HK-2 (cell line): ENCODE data around the gene SCGB3A1.

Experiments
- DNase-seq: peaks from one replicate; pipeline ENCODE4 v3.0.0-alpha.2; 2018; ENCODE audit not compliant: unreplicated experiment

Gene SCGB3A1

DNA sequence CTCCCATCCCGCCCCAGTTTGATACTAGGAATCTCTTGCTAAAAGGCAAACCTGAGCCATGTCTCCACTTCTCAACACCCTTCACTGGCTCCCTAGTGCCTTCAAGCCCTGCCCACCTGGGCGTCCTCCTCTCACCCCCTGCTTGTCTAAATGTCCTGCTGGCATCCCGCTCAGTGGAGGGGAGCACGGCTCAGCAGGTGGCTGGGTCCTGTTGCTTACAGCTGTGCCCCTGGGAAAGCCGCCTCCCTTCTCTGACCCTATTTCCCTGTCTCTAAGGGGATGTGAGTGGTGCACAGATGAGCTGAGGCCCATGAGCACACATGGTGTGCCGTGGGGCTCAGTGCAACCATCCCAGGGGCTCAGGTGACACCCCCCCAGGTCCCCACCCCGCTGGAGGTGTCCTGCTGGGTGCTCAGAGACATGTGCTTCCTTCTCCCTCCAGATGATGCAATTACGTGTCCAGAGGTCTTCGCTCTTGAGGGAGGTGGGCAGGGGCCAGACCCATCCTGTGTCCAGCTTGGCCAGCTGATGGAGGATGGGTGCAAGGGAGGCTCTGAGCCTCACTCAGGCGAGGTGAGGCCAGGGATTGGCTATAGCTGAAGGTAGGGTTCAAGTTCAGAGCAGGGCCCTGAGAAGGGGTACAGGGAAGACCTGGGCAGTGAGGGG, 34.0 kb upstream of the SCGB3A1 start:
- DNase-seq = no peak

DNA sequence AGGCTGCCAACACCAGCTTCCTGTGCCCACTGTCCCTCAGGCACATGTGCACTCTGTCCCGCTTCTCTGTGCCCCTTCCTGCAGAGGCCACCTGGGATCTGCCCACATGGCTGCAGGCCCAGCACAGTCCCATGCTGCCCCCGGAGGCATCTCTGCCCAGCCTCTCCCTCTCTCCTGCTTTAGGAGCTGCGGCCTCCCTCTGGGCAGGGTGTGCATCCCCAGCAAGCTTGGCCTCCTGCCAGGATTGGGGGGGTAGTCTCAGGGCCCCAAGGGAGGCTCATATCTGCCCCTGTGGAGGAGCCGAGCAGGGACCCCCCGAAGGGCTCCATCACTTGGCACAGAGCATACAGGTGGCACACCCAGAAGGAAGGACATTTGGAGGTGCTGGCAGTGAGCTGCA, 33.3 kb upstream of the SCGB3A1 start:
- no peak for DNase-seq

DNA sequence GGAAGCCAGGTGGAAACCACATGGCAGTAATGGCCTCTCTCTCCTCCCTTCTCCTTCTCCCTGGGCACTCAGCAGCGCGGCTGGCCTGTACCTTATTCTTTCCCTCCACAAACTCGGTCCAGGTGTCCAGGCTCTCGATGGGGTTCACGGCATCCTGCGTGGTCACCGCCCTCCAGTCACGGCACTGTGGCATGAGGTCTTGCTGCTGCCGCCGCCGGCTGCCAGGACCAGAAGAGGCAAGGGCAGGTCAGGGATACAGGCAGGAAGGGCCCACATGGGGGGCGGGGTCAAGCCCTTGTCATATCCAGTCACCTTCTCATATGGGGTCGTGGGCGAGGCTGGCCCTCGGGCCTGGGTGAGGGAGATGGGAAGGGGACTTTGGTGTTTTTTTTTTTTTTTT, 32.5 kb upstream of the SCGB3A1 start:
- no peak for DNase-seq

DNA sequence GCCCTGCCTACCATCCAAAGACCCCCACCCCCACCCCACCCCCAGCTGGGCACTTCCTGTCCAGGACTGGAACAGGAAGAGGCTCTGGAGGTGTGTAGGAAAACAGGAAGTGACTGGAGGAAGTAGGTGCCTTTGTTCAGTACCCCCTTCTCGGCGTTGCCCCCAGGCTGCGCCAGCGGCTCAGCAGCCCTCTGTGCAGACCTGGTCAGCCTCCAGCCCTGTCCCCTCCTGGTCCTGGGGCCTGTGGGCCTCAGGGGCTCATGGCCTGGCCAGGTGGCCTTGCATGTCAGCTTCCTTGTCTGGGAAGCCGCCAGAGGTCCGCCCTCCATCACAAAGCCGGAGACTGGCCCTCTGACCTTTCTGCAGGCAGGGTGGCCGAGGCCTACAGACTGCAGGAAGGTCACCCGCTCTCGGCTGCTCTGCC, 32.1 kb upstream of the SCGB3A1 start:
- DNase-seq = no peak

- no peak for DNase-seq
Observed at GRCh38 chr5:180622910-180623309, 31.6 kb upstream of the SCGB3A1 start.

- DNase-seq = no peak
Observed at GRCh38 chr5:180621311-180621710, 30.0 kb upstream of the SCGB3A1 start.

DNA sequence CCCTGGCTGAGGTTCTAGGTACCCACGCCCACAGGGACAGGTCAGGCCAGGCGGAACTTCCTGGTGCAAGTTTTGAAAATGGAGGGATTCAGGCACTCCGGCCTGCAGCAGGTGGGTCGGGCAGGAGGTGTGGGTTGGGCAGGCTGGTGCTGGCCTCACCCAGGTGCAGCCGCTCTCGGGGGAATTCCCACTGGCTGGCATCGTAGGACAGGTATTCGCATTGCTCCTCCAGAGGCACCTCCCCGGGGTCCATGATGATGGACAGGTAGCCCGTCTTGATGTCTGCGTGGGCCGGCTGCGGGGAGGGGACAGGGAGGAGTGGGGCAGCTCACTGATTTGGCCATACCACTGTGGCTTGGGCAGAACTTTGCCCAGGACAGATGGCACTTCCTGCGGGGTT, 28.7 kb upstream of the SCGB3A1 start:
- DNase-seq = no peak

- no peak for DNase-seq
Observed at GRCh38 chr5:180619563-180619915, 28.2 kb upstream of the SCGB3A1 start.

- peak; percentile 70 for DNase-seq
Observed at GRCh38 chr5:180618829-180619562, 27.7 kb upstream of the SCGB3A1 start.

DNA sequence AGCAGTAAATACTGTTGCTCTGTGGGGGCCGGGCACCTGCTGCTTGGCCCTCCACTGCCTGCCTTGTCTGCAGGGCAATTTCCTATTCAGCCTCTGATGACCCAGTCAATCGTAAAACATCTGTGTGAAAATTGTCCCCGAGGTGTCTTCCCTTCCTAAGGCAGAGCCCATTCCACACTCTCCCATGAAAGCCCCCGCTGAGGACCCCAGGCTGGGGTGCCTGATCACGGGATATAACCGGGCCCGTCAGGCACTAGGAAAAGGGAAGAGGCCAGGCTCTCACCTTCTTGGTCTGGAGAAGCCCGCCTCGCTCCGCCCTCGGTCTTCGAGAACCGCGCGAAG, 27.2 kb upstream of the SCGB3A1 start:
- DNase-seq = peak; percentile 16

- no peak for DNase-seq
Observed at GRCh38 chr5:180613814-180614188, 22.5 kb upstream of the SCGB3A1 start.

- DNase-seq = no peak
Observed at GRCh38 chr5:180613188-180613813, 22.0 kb upstream of the SCGB3A1 start.

GRCh38 chr5:180612683-180613082, 21.4 kb upstream of the SCGB3A1 start:
- DNase-seq = no peak

DNA sequence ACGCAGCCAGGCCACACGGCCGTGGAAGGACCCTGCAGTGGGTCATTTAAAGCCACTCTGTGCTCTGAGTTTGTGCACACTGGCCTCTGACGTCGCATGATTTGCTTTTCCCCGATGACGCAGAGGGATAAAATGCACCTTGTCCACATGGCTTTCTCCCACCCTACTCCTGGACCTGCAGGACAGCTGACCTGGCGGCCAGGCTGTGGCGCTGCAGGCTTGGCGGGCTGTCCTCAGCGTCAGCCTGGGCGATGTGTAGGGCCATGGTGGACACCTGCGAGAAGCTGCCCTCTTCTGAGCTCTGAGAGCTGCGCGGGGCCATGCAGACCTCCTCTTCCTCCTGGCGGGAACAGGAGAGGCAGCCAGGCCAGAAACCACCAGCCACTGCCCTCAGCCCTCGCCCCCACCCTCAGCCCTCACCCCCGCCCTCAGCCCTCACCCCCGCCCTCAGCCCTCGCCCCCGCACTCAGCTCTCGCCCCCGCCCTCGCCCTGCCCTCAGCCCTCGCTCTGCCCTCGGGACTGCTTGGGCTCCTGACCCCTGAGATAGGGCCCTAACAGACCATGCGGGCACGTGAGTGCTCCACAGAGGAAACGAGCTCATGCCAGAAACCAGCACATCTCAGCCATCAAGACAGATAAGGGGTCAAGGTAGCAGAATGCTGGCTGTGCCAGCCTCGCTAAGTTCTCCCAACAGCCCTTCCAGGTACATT, 20.0 kb upstream of the SCGB3A1 start:
- DNase-seq = no peak

DNA sequence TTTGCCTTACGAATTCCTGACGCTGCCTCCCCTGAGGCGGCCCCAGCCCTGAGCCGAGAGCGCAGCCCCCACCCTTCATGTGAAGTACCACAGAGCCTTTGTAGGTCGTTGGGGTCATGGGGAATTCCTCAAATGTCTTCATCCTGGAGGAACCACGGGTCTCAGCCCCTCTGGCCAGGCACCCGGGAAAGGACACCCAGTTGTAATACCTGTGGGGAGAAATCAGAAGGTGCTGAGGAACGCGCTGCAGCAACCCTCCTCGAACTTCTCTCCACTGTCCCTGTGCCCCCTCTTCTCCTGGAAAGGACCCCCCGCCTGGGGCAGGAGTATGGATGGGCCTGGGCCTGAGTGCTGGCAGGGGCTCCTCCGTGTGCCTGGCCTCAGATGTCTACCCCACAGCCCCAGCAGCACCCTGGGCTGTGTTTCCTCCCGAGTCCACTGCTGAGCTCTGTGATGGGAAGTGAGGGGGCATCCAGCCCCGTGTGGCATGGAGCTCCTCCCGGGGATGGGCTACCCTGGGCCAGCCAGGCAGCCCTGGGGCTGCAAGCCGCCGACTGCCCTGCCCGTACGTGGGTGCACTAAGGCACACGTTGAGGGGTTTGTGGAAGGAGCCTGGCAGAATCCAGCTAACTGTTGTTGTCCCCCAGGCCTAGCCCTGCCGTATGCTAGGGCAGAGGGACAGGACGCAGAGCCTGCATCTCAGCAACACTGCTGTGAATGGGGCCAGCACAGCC, 18.7 kb upstream of the SCGB3A1 start:
- DNase-seq = no peak

- no peak for DNase-seq
Observed at GRCh38 chr5:180609386-180609785, 18.1 kb upstream of the SCGB3A1 start.

GRCh38 chr5:180608572-180609310, 17.4 kb upstream of the SCGB3A1 start:
- no peak for DNase-seq

DNA sequence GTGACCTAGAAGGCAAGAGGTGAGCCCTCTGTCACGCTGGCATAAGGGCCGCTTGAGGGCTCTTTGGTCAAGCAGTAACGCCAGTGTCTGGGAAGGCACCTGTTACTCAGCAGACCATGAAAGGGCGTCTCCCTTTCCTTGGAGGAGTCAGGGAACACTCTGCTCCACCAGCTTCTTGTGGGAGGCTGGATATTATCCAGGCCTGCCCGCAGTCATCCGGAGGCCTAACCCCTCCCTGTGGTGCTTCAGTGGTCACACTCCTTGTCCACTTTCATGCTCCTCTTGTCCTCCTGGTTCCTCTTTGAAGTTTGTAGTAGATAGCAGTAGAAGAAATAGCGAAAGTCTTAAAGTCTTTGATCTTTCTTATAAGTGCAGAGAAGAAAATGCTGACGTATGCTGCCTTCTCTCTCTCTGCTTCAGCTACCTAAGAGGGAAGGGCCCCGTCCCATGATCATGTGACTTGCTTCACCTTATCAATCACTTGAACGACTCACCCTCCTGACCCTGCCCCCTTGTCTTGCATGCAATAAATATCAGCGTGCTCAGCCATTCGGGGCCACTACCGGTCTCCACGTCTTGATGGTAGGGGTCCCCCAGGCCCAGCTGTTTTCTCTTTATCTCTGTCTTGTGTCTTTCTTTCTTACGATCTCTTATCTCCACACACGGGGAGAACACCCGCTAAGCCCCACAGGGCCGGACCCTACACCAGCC, 16.7 kb upstream of the SCGB3A1 start:
- no peak for DNase-seq

- DNase-seq = no peak
Observed at GRCh38 chr5:180606215-180606785, 15.0 kb upstream of the SCGB3A1 start.

DNA sequence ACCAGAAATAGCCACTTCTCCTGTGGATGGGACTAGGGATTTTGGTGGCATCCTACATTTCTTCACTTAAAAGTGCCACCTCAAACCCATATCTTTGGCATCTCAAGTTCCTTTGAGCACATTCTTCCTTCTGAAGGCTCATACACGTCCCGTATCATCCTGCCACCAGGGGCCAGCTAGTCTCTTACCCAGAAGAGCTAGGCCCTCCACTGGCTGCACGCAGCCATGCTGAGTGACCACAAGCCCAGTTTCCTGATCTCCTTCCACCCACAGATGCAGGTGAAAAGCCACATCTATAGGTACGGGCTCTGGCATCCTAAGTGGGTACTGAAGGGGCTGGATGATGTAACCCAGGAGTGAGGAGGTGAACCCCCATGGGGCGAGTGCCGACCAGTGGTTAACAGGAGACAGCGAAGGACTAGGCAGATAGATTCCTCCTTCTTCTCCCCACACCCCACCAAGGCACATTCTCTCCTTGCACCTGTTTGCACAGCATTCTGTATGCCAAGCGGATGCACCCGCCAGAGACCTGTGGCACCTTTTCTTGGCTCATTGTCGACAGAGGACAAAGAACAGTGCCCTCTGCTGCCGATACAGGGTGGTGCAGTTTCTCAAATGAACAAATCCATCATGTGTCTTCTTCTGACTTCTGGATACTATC, 14.4 kb upstream of the SCGB3A1 start:
- DNase-seq = peak; percentile 33
